AG04450 (cell line): Measurements from ENCODE around the gene EXOC8. TPM values are rescaled to one million over a fixed set of nuclear protein-coding genes. Genes with fewer than 3 reads are reported as not detected.

Experiments
- CTCF ChIA-PET: fragments of 300-600, 350-600 bp; formaldehyde crosslinking; extraction: SDS; loops from one replicate; lab custom pipeline; 2022; ENCODE audit warnings: antibody characterized with exemption, inconsistent platforms; lab: Charles Lee
- POLR2A ChIA-PET: fragments of 350-600 bp; formaldehyde crosslinking; extraction: SDS; loops from one replicate; lab custom pipeline; 2021; ENCODE audit warnings: antibody characterized with exemption, inconsistent platforms; lab: Yijun Ruan, JAX
- DNase-seq: peaks from one replicate; pipeline ENCODE4 v3.0.0-alpha.2; 2011; ENCODE audit warnings: low read depth, low spot score
- H3K27ac ChIP-seq: one replicate; pipeline ENCODE4 v1.5.1; 2012; ENCODE audit warnings: low read depth, low read length, control low read depth
- H3K27me3 ChIP-seq: one replicate; pipeline ENCODE4 v1.6.0; 2012; ENCODE audit warnings: low read length; ENCODE audit not compliant: control insufficient read depth, insufficient read depth
- H3K4me3 ChIP-seq: 2 replicates; pipeline ENCODE4 v1.5.1; 2011; ENCODE audit warnings: mild to moderate bottlenecking, low read depth, low read length, control low read depth
- H3K9me3 ChIP-seq: 2 replicates; pipeline ENCODE4 v1.5.1; 2012; ENCODE audit warnings: low read length; ENCODE audit not compliant: control insufficient read depth, insufficient read depth
- polyA plus RNA-seq: library from polyadenylated mRNA; depleted of rRNA; stranded (reverse); fragments of >200 nt; gene quantifications from 2 replicates; pipeline ENCODE4 v1.2.3, GENCODE V29; 2011
- TF ChIP-seq, protein P1 (sequence below): IDR thresholded peaks from 2 replicates; pipeline ENCODE4 v1.5.1; 2011; ENCODE audit warnings: low read depth, low read length, control low read depth, inconsistent platforms

EXOC8 gene
- polyA plus RNA-seq, 1 experiment, result 5.0 TPM

GRCh38 chr1:231383159-231383860 lies 45.7 kb upstream of the EXOC8 start:
- Histone ChIP-seq H3K4me3 (no peak overlapping the region), H3K9me3 (no peaks in the 10 kb centered on the region), H3K27ac (no peak overlapping the region), H3K27me3 (no peaks in the 10 kb centered on the region)
- no peak for DNase-seq
- POLR2A ChIA-PET, result interaction anchor here (0.7 kb wide), 1 partner anchor 624 kb away, joined by 12 read pairs; no protein-coding TSS in a partner anchor
- CTCF ChIA-PET, result interaction anchor here (0.5 to 1.0 kb wide), 2 partner anchors 9 to 50 kb away, joined by 3 read pairs; no protein-coding TSS in a partner anchor
- TF ChIP-seq, protein P1, sequence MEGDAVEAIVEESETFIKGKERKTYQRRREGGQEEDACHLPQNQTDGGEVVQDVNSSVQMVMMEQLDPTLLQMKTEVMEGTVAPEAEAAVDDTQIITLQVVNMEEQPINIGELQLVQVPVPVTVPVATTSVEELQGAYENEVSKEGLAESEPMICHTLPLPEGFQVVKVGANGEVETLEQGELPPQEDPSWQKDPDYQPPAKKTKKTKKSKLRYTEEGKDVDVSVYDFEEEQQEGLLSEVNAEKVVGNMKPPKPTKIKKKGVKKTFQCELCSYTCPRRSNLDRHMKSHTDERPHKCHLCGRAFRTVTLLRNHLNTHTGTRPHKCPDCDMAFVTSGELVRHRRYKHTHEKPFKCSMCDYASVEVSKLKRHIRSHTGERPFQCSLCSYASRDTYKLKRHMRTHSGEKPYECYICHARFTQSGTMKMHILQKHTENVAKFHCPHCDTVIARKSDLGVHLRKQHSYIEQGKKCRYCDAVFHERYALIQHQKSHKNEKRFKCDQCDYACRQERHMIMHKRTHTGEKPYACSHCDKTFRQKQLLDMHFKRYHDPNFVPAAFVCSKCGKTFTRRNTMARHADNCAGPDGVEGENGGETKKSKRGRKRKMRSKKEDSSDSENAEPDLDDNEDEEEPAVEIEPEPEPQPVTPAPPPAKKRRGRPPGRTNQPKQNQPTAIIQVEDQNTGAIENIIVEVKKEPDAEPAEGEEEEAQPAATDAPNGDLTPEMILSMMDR, result no peak

- TF ChIP-seq, protein P1, result no peak
- ChIA-PET POLR2A (no interaction called here), CTCF (interaction anchor here (1.0 to 1.2 kb wide), 2 partner anchors 10 to 15 kb away, joined by 3 read pairs; no protein-coding TSS in a partner anchor)
- Histone ChIP-seq H3K27me3 (no peaks in the 10 kb centered on the region), H3K4me3 (no peak overlapping the region), H3K9me3 (no peaks in the 10 kb centered on the region), H3K27ac (no peak overlapping the region)
- no peak for DNase-seq
Observed at GRCh38 chr1:231382426-231382825, 44.8 kb upstream of the EXOC8 start.

- TF ChIP-seq, protein P1, result no peak
- no peaks in the 10 kb centered on the region for H3K9me3 ChIP-seq
- H3K27me3 ChIP-seq, result no peaks in the 10 kb centered on the region
- DNase-seq, result no peak
- H3K4me3 ChIP-seq, result no peak overlapping the region
- H3K27ac ChIP-seq, result no peak overlapping the region
- ChIA-PET CTCF (interaction anchor here (0.6 to 1.2 kb wide), 2 partner anchors 16 to 65 kb away, joined by 3 to 4 read pairs; no protein-coding TSS in a partner anchor), POLR2A (no interaction called here)
Observed at GRCh38 chr1:231381729-231382128, 44.1 kb upstream of the EXOC8 start.

- Histone ChIP-seq H3K27me3 (no peaks in the 10 kb centered on the region), H3K27ac (no peak overlapping the region), H3K9me3 (no peaks in the 10 kb centered on the region), H3K4me3 (no peak overlapping the region)
- ChIA-PET POLR2A (no interaction called here), CTCF (interaction anchor here (0.6 kb wide), 1 partner anchor 208 kb away, joined by 4 read pairs; no protein-coding TSS in a partner anchor)
- TF ChIP-seq, protein P1, result no peak
- DNase-seq, result no peak
Observed at GRCh38 chr1:231376875-231377549, 39.4 kb upstream of the EXOC8 start.

GRCh38 chr1:231376101-231376500 lies 38.4 kb upstream of the EXOC8 start:
- no peaks in the 10 kb centered on the region for H3K27me3 ChIP-seq
- no peaks in the 10 kb centered on the region for H3K9me3 ChIP-seq
- TF ChIP-seq, protein P1, result no peak
- H3K27ac ChIP-seq, result no peak overlapping the region
- ChIA-PET CTCF (no interaction called here), POLR2A (no interaction called here)
- H3K4me3 ChIP-seq, result no peak overlapping the region
- no peak for DNase-seq
